Osteocyte (in vitro differentiated cells): ENCODE measurements around the gene NTNG1. TPM values are rescaled to one million over a fixed set of nuclear protein-coding genes. Genes with fewer than 3 reads are reported as not detected.

ENCODE experiments used
- DNase-seq: peaks from one replicate; pipeline ENCODE4 v3.0.0; 2021; ENCODE audit warnings: mixed read lengths; ENCODE audit not compliant: unreplicated experiment; ENCODE audit errors: extremely low spot score
- H3K27ac Mint-ChIP-seq: one replicate; pipeline ENCODE4 v1.8.0; 2021; ENCODE audit warnings: mild to moderate bottlenecking, mixed read lengths; ENCODE audit not compliant: unreplicated experiment
- H3K27me3 Mint-ChIP-seq: one replicate; pipeline ENCODE4 v1.8.0; 2021; ENCODE audit warnings: mixed read lengths; ENCODE audit not compliant: unreplicated experiment
- H3K36me3 Mint-ChIP-seq: one replicate; pipeline ENCODE4 v1.8.0; 2021; ENCODE audit warnings: mixed read lengths; ENCODE audit not compliant: unreplicated experiment
- H3K4me1 Mint-ChIP-seq: one replicate; pipeline ENCODE4 v1.8.0; 2021; ENCODE audit warnings: mixed read lengths; ENCODE audit not compliant: unreplicated experiment
- H3K4me3 Mint-ChIP-seq: one replicate; pipeline ENCODE4 v1.8.0; 2021; ENCODE audit warnings: mild to moderate bottlenecking, moderate library complexity, mixed read lengths; ENCODE audit not compliant: unreplicated experiment
- H3K9me3 Mint-ChIP-seq: one replicate; pipeline ENCODE4 v1.8.0; 2021; ENCODE audit warnings: mixed read lengths; ENCODE audit not compliant: unreplicated experiment
- CTCF ChIP-seq: fragments of 200-600 bp; sonication (generic); IDR thresholded peaks from 2 replicates; pipeline ENCODE4 v1.5.0; 2021; ENCODE audit warnings: antibody characterized with exemption, mild to moderate bottlenecking, moderate library complexity
- total RNA-seq: library from RNA; stranded (reverse); gene quantifications from 2 replicates; pipeline ENCODE4 v1.2.1, GENCODE V29; 2021

Gene NTNG1
- total RNA-seq, 1 donor from 2014 or later: not detected

- Mint-ChIP-seq H3K27ac (no peak overlapping the region), H3K9me3 (no peaks in the 10 kb centered on the region), H3K36me3 (no peaks in the 10 kb centered on the region), H3K27me3 (no peaks in the 10 kb centered on the region), H3K4me1 (no peaks in the 10 kb centered on the region), H3K4me3 (no peak overlapping the region)
- no peak for TF ChIP-seq CTCF
- no peak for DNase-seq
These were observed 18.6 kb upstream of the NTNG1 start for GRCh38 chr1:107122225-107122624.

- Mint-ChIP-seq H3K36me3 (no peaks in the 10 kb centered on the region), H3K27me3 (no peaks in the 10 kb centered on the region), H3K4me1 (no peaks in the 10 kb centered on the region), H3K9me3 (no peaks in the 10 kb centered on the region), H3K27ac (no peak overlapping the region), H3K4me3 (no peak overlapping the region)
- no peak for DNase-seq
- no peak for TF ChIP-seq CTCF
These were observed 17.1 kb upstream of the NTNG1 start for GRCh38 chr1:107123741-107124140.

- Mint-ChIP-seq H3K9me3 (no peaks in the 10 kb centered on the region), H3K27ac (no peak overlapping the region), H3K27me3 (no peaks in the 10 kb centered on the region), H3K36me3 (no peaks in the 10 kb centered on the region), H3K4me1 (no peaks in the 10 kb centered on the region), H3K4me3 (no peak overlapping the region)
- TF ChIP-seq CTCF: no peak
- DNase-seq: no peak
These were observed 16.1 kb upstream of the NTNG1 start for GRCh38 chr1:107124694-107125093.

- TF ChIP-seq CTCF: no peak
- no peak overlapping the region for H3K4me3 Mint-ChIP-seq
These were observed 8.6 kb upstream of the NTNG1 start for GRCh38 chr1:107132195-107132594.

GRCh38 chr1:107132780-107133179, 8.1 kb upstream of the NTNG1 start:
- H3K27me3 Mint-ChIP-seq: peaks cover 2% of the 10 kb centered on the region
- no peaks in the 10 kb centered on the region for H3K4me1 Mint-ChIP-seq

More at GRCh38 chr1:107132195-107132594, 8.6 kb upstream of the NTNG1 start:
- no peaks in the 10 kb centered on the region for H3K4me1 Mint-ChIP-seq
- no peak overlapping the region for H3K27ac Mint-ChIP-seq
- no peaks in the 10 kb centered on the region for H3K9me3 Mint-ChIP-seq
- DNase-seq: no peak
- H3K36me3 Mint-ChIP-seq: no peaks in the 10 kb centered on the region
- H3K27me3 Mint-ChIP-seq: peaks cover 2% of the 10 kb centered on the region

More at GRCh38 chr1:107132780-107133179, 8.1 kb upstream of the NTNG1 start:
- no peaks in the 10 kb centered on the region for H3K9me3 Mint-ChIP-seq
- no peak for DNase-seq
- no peak for TF ChIP-seq CTCF
- no peak overlapping the region for H3K4me3 Mint-ChIP-seq
- no peaks in the 10 kb centered on the region for H3K36me3 Mint-ChIP-seq
- H3K27ac Mint-ChIP-seq: no peak overlapping the region
